ENCODE data around the gene CDC42SE2.

- TF ChIP-seq CTCF (IDR thresholded peaks at IDR 0.05) (peak in 2 of 6 experiments; percentile 4 to 15), POLR2A (IDR thresholded peaks at IDR 0.05) (peak in 3 of 4 donors; percentile 95 to 100 (median 97))
Observed at GRCh38 chr5:131263648-131264450, at the start of gene CDC42SE2.

Measured in esophagus squamous epithelium (tissue), 4 donors.